SK-N-SH (cell line): ENCODE data around the gene FAM43A. TPM values are rescaled to one million over a fixed set of nuclear protein-coding genes. Genes with fewer than 3 reads are reported as not detected.

Source experiments
- CTCF ChIA-PET: fragments of 300-600, 350-600 bp; formaldehyde crosslinking; extraction: SDS; loops from one replicate; lab custom pipeline; 2021; lab: Yijun Ruan, JAX
- POLR2A ChIA-PET: fragments of 350-600 bp; sonication (Branson Sonifier 250); formaldehyde crosslinking; extraction: SDS; loops from one replicate; lab custom pipeline; 2020; ENCODE audit warnings: antibody characterized with exemption, inconsistent platforms; lab: Yijun Ruan, JAX
- DNase-seq: peaks from one replicate; pipeline ENCODE4 v3.0.0; 2012
- H2AFZ ChIP-seq: fragments of 200-600 bp; sonication (generic); 2 replicates; pipeline ENCODE4 v1.8.1; 2016; ENCODE audit warnings: antibody characterized with exemption, mild to moderate bottlenecking, low read depth
- H3F3A ChIP-seq: fragments of 200-600 bp; sonication (generic); replicated peaks from 2 replicates; pipeline ENCODE3; 2016; ENCODE audit warnings: antibody characterized with exemption, mild to moderate bottlenecking; ENCODE audit not compliant: insufficient read depth
- H3K27ac ChIP-seq, 2 experiments: fragments of 200-500 bp in 1 of 2; fragments of 200-600 bp in 1 of 2; sonication (Bioruptor generic) in 1 of 2; sonication (generic), shearing (Covaris generic) in 1 of 2; 2 replicates each; pipeline versions ENCODE4 v1.5.1 to v1.6.1; 2014 to 2016; ENCODE audit warnings: low read depth in 2 of 2, inconsistent platforms in 1 of 2, low read length in 1 of 2, mild to moderate bottlenecking in 1 of 2, mixed read lengths in 1 of 2
- H3K27me3 ChIP-seq: fragments of 200-600 bp; sonication (generic), shearing (Covaris generic); 2 replicates; pipeline ENCODE4 v1.6.1; 2016; ENCODE audit warnings: mixed run types; ENCODE audit not compliant: insufficient read depth
- H3K36me3 ChIP-seq, 2 experiments: fragments of 200-500 bp in 1 of 2; fragments of 200-600 bp in 1 of 2; sonication (Bioruptor generic) in 1 of 2; sonication (generic) in 1 of 2; replicated peaks in 1 of 2; 2 replicates each; pipeline versions ENCODE3 to v1.5.1; 2014 to 2016; ENCODE audit warnings: low read length in 1 of 2, mild to moderate bottlenecking in 1 of 2; ENCODE audit not compliant: insufficient read depth in 2 of 2, control insufficient read depth in 1 of 2
- H3K4me1 ChIP-seq, 2 experiments: fragments of 200-500 bp in 1 of 2; fragments of 200-600 bp in 1 of 2; sonication (Bioruptor generic) in 1 of 2; sonication (generic), shearing (Covaris generic) in 1 of 2; 2 replicates each; pipeline versions ENCODE4 v1.5.1 to v1.6.1; 2014 to 2016; ENCODE audit warnings: low read depth in 1 of 2, low read length in 1 of 2, mixed run types in 1 of 2; ENCODE audit not compliant: insufficient read depth in 2 of 2, control insufficient read depth in 1 of 2
- H3K4me2 ChIP-seq: fragments of 200-600 bp; sonication (generic), shearing (Covaris generic); 2 replicates; pipeline ENCODE4 v1.6.1; 2017; ENCODE audit warnings: mixed run types
- H3K4me3 ChIP-seq, 2 experiments: fragments of 200-500 bp in 1 of 2; fragments of 200-600 bp in 1 of 2; sonication (Bioruptor generic) in 1 of 2; sonication (generic), shearing (Covaris generic) in 1 of 2; 2 replicates each; pipeline versions ENCODE4 v1.5.1 to v1.8.1; 2014 to 2016; ENCODE audit warnings: low read depth in 2 of 2, inconsistent platforms in 1 of 2, low read length in 1 of 2, mild to moderate bottlenecking in 1 of 2, mixed read lengths in 1 of 2, moderate library complexity in 1 of 2
- H3K79me2 ChIP-seq: fragments of 200-600 bp; sonication (generic); 2 replicates; pipeline ENCODE4 v1.8.1; 2017; ENCODE audit warnings: mild to moderate bottlenecking; ENCODE audit not compliant: insufficient read depth
- H3K9ac ChIP-seq: fragments of 200-600 bp; sonication (generic); 2 replicates; pipeline ENCODE4 v1.6.1; 2017; ENCODE audit warnings: mixed run types
- H3K9me2 ChIP-seq: fragments of 200-600 bp; sonication (generic); 2 replicates; pipeline ENCODE4 v1.6.1; 2017; ENCODE audit warnings: mixed run types
- H3K9me3 ChIP-seq: fragments of 200-600 bp; sonication (generic); 2 replicates; pipeline ENCODE4 v1.6.1; 2017; ENCODE audit warnings: mixed run types, mild to moderate bottlenecking, moderate library complexity
- H4K20me1 ChIP-seq: fragments of 200-600 bp; sonication (generic); 2 replicates; pipeline ENCODE4 v1.6.1; 2017; ENCODE audit warnings: mild to moderate bottlenecking, mixed run types; ENCODE audit not compliant: insufficient read depth
- CHD2 ChIP-seq: fragments of 150-350 bp; IDR thresholded peaks from 2 replicates; pipeline ENCODE4 v1.6.1; 2018; ENCODE audit warnings: low read length; ENCODE audit not compliant: partially characterized antibody
- CTCF ChIP-seq: fragments of 200-600 bp; sonication (generic); IDR thresholded peaks from 2 replicates; pipeline ENCODE4 v1.6.1; 2017; ENCODE audit warnings: antibody characterized with exemption, mild to moderate bottlenecking, moderate library complexity
- ELF1 ChIP-seq: IDR thresholded peaks from 2 replicates; pipeline ENCODE4 v1.4.0; 2012
- EZH2phosphoT487 ChIP-seq: fragments of 200-600 bp; sonication (generic); IDR thresholded peaks from 2 replicates; pipeline ENCODE4 v1.6.1; 2017; ENCODE audit warnings: low read depth, mixed run types, mild to moderate bottlenecking, antibody characterized with exemption, moderate library complexity, borderline replicate concordance
- FOSL2 ChIP-seq: IDR thresholded peaks from 2 replicates; pipeline ENCODE4 v1.4.0; 2012; ENCODE audit warnings: low read depth, mild to moderate bottlenecking, moderate library complexity, borderline replicate concordance
- FOXJ3 ChIP-seq: sonication (generic); formaldehyde crosslinking; IDR thresholded peaks from 2 replicates; pipeline ENCODE4 v1.5.1; 2020; ENCODE audit warnings: mild to moderate bottlenecking, missing genetic modification reagents
- GABPA ChIP-seq: IDR thresholded peaks from 2 replicates; pipeline ENCODE4 v1.4.0; 2012; ENCODE audit warnings: low read depth, mild to moderate bottlenecking
- GATA2 ChIP-seq: sonication (generic); formaldehyde crosslinking; IDR thresholded peaks from 2 replicates; pipeline ENCODE4 v1.5.0; 2020; ENCODE audit warnings: mild to moderate bottlenecking, missing genetic modification reagents
- JUND ChIP-seq: IDR thresholded peaks from 2 replicates; pipeline ENCODE4 v1.4.0; 2012
- MAX ChIP-seq: IDR thresholded peaks from 2 replicates; pipeline ENCODE4 v1.4.0; 2012; ENCODE audit warnings: low read depth
- MEF2A ChIP-seq: IDR thresholded peaks from 2 replicates; pipeline ENCODE4 v1.4.0; 2012; ENCODE audit warnings: low read depth, borderline replicate concordance
- PBX3 ChIP-seq: IDR thresholded peaks from 2 replicates; pipeline ENCODE4; 2012
- RCOR1 ChIP-seq: fragments of 150-350 bp; IDR thresholded peaks from 2 replicates; pipeline ENCODE4 v1.6.1; 2017; ENCODE audit warnings: antibody characterized with exemption, low read length
- SMC3 ChIP-seq: IDR thresholded peaks from 2 replicates; pipeline ENCODE4 v1.6.1; 2012; ENCODE audit warnings: low read depth, low read length, improper control_type of control experiment
- TCF12 ChIP-seq: IDR thresholded peaks from 2 replicates; pipeline ENCODE4 v1.4.0; 2012
- USF1 ChIP-seq: IDR thresholded peaks from 2 replicates; pipeline ENCODE4 v1.4.0; 2012; ENCODE audit warnings: low read depth, borderline replicate concordance
- USF2 ChIP-seq: fragments of 150-350 bp; IDR thresholded peaks from 2 replicates; pipeline ENCODE4 v1.6.1; 2017; ENCODE audit warnings: antibody characterized with exemption, low read length, low read depth, borderline replicate concordance
- YY1 ChIP-seq: IDR thresholded peaks from 2 replicates; pipeline ENCODE4 v1.4.0; 2012; ENCODE audit warnings: low read depth, mild to moderate bottlenecking
- ZBTB33 ChIP-seq: IDR thresholded peaks from 2 replicates; pipeline ENCODE4 v1.4.0; 2012; ENCODE audit warnings: low read depth, borderline replicate concordance
- WGBS: methylation state at CpG from one replicate; pipeline ENCODE4 v1.1.6; 2017; ENCODE audit warnings: low lambda C conversion rate; 5-methylcytosine and 5-hydroxymethylcytosine counted together
- polyA plus RNA-seq, 3 experiments: library from polyadenylated mRNA; depleted of rRNA; stranded (reverse); fragments of >200 nt; gene quantifications; 2 replicates each; pipeline ENCODE4 v1.2.3, GENCODE V29; 2012

FAM43A gene
- polyA plus RNA-seq, 1 of the 3 experiments (the other 2 are of a cell fraction): 2.4 TPM

- TF ChIP-seq PBX3: no peak
- no peak for TF ChIP-seq EZH2phosphoT487
- TF ChIP-seq, all 33 proteins: peak for 0
Measured at GRCh38 chr3:194659778-194660177, 25.9 kb upstream of the FAM43A start (continued).

- WGBS: 99% methylated on average over 3 of the region's 3 CpGs
- peaks cover 5% of the 10 kb centered on the region for H3F3A ChIP-seq
- H3K9ac ChIP-seq: no peak overlapping the region
- peaks cover 56 to 75% of the 10 kb centered on the region in 2 experiments for H3K36me3 ChIP-seq
- H3K4me2 ChIP-seq: no peak overlapping the region
- H3K9me2 ChIP-seq: no peaks in the 10 kb centered on the region
- H3K27ac ChIP-seq: no peak overlapping the region
- H4K20me1 ChIP-seq: no peaks in the 10 kb centered on the region
- no peaks in the 10 kb centered on the region for H3K9me3 ChIP-seq
- H3K4me1 ChIP-seq: no peaks in the 10 kb centered on the region
- no peak overlapping the region for H3K4me3 ChIP-seq
- ChIA-PET CTCF (interaction anchor here (4.6 kb wide), 1 partner anchor 10 kb away, joined by 30 read pairs; the partner anchor contains the start of gene LSG1), POLR2A (no interaction called here)
- no peak for DNase-seq
- H2AFZ ChIP-seq: no peak overlapping the region
- H3K79me2 ChIP-seq: peaks cover 2% of the 10 kb centered on the region
- no peak for TF ChIP-seq GATA2 (CRISPR knock-in tag)
- no peak for TF ChIP-seq CHD2
- TF ChIP-seq TCF12: no peak
- no peak for TF ChIP-seq RCOR1
- no peak for TF ChIP-seq MAX
- TF ChIP-seq CTCF: no peak
- TF ChIP-seq MEF2A: no peak
- TF ChIP-seq USF1: no peak
- TF ChIP-seq GABPA: no peak
- no peaks in the 10 kb centered on the region for H3K27me3 ChIP-seq
Measured at GRCh38 chr3:194661374-194661773, 24.3 kb upstream of the FAM43A start.

GRCh38 chr3:194661946-194662345, 23.7 kb upstream of the FAM43A start:
- Histone ChIP-seq H4K20me1 (no peaks in the 10 kb centered on the region), H3K4me3 (no peak overlapping the region), H3F3A (peaks cover 5% of the 10 kb centered on the region), H3K9ac (no peak overlapping the region), H3K27ac (no peak overlapping the region), H3K9me2 (no peaks in the 10 kb centered on the region), H3K4me2 (no peak overlapping the region), H3K79me2 (peaks cover 8% of the 10 kb centered on the region), H3K27me3 (no peaks in the 10 kb centered on the region), H3K4me1 (no peaks in the 10 kb centered on the region), H3K9me3 (no peaks in the 10 kb centered on the region), H2AFZ (no peak overlapping the region), H3K36me3 (peaks cover 61 to 78% of the 10 kb centered on the region in 2 experiments)
- ChIA-PET CTCF (interaction anchor here (4.6 kb wide), 1 partner anchor 10 kb away, joined by 30 read pairs; the partner anchor contains the start of gene LSG1), POLR2A (no interaction called here)
- no peak for DNase-seq
- 51% methylated on average over 2 of the region's 6 CpGs for WGBS
- no peak for TF ChIP-seq YY1
- no peak for TF ChIP-seq ZBTB33
- TF ChIP-seq ELF1: no peak
- TF ChIP-seq GABPA: no peak
- no peak for TF ChIP-seq SMC3
- TF ChIP-seq FOXJ3 (CRISPR knock-in tag): no peak
- TF ChIP-seq USF2: no peak
- TF ChIP-seq JUND: no peak
- no peak for TF ChIP-seq FOSL2
